Measurements from ENCODE around the gene NT5M.

- no peak for TF ChIP-seq CTCF (IDR thresholded peaks at IDR 0.05 in 8 of 11, conservative IDR thresholded peaks at IDR 0.05 in 3 of 11)
- no peak for TF ChIP-seq POLR2A (IDR thresholded peaks at IDR 0.05)
Measured at GRCh38 chr17:17264430-17264829, 38.7 kb upstream of the NT5M start.

All from spleen (tissue), 7 donors.